ENCODE results near the gene ZGLP1. TPM values are rescaled to one million over a fixed set of nuclear protein-coding genes. Genes with fewer than 3 reads are reported as not detected.

The ZGLP1 gene
- polyA plus RNA-seq, 1 donor (not counting 4 experiments of a cell fraction or from before 2014, with no cell fraction given), result 0.43 TPM

GRCh38 chr19:10328558-10329429 lies 19.2 kb upstream of the ZGLP1 start:
- H3K9me3 ChIP-seq (ENCODE audit: control insufficient read depth, low read depth, low read length), result no peaks in the 10 kb centered on the region
- dilution Hi-C loops (cut with MboI; ENCODE audit: extremely low pct_ligation_motif_present, low sequenced_read_pairs), result no loop called here
- no peaks in the 10 kb centered on the region for H3K9me1 ChIP-seq (ENCODE audit: control insufficient read depth, extremely low read depth, insufficient read depth, low read length)
- FAIRE-seq (no peak), DNase-seq (ENCODE audit: low read depth, low spot score) (no peak)
- H3K27me3 ChIP-seq (ENCODE audit: control insufficient read depth, extremely low read depth, insufficient read depth, low read length), result no peaks in the 10 kb centered on the region
- no peak overlapping the region for H3K27ac ChIP-seq (ENCODE audit: control insufficient read depth, insufficient read depth, low read length)
- peaks cover 36% of the 10 kb centered on the region for H3K79me2 ChIP-seq (ENCODE audit: control insufficient read depth, insufficient read depth, low read length)
- H2AFZ ChIP-seq (ENCODE audit: control insufficient read depth, low read length), result no peak overlapping the region
- peaks cover 23 to 32% of the 10 kb centered on the region in 2 experiments for H3K36me3 ChIP-seq (ENCODE audit: control insufficient read depth in 2 of 2, extremely low read depth in 1 of 2, insufficient read depth in 2 of 2, low read length in 2 of 2)
- peaks cover 10% of the 10 kb centered on the region for H3K4me1 ChIP-seq (ENCODE audit: control insufficient read depth, extremely low read depth, insufficient read depth, low read length)
- TF ChIP-seq CTCF (optimal IDR thresholded peaks at IDR 0.05 in 1 of 3, IDR thresholded peaks at IDR 0.05 in 1 of 3, conservative IDR thresholded peaks at IDR 0.05 in 1 of 3; ENCODE audit: extremely low read depth in 1 of 3, insufficient read depth in 2 of 3, low read length in 3 of 3) (no peak), EZH2 (IDR thresholded peaks at IDR 0.05; ENCODE audit: low read length) (no peak)
- no peak overlapping the region for H3K9ac ChIP-seq (ENCODE audit: control insufficient read depth, extremely low read depth, insufficient read depth, low read length)
- H3K4me3 ChIP-seq (ENCODE audit: control insufficient read depth in 2 of 3, extremely low read depth in 1 of 3, insufficient read depth in 2 of 3, low read depth in 1 of 3, low read length in 3 of 3), result no peak overlapping the region
- H3K4me2 ChIP-seq (ENCODE audit: control insufficient read depth, extremely low read depth, insufficient read depth, low read depth, low read length), result no peak overlapping the region
- no peaks in the 10 kb centered on the region for H4K20me1 ChIP-seq (ENCODE audit: control insufficient read depth, extremely low read depth, insufficient read depth, low read length)

- Histone ChIP-seq H3K9ac (ENCODE audit: control insufficient read depth, extremely low read depth, insufficient read depth, low read length) (no peak overlapping the region), H3K9me1 (ENCODE audit: control insufficient read depth, extremely low read depth, insufficient read depth, low read length) (no peaks in the 10 kb centered on the region), H3K79me2 (ENCODE audit: control insufficient read depth, insufficient read depth, low read length) (peaks cover 33% of the 10 kb centered on the region), H3K27ac (ENCODE audit: control insufficient read depth, insufficient read depth, low read length) (no peak overlapping the region), H3K36me3 (ENCODE audit: control insufficient read depth in 2 of 2, extremely low read depth in 1 of 2, insufficient read depth in 2 of 2, low read length in 2 of 2) (peaks cover 23 to 36% of the 10 kb centered on the region in 2 experiments), H3K4me2 (ENCODE audit: control insufficient read depth, extremely low read depth, insufficient read depth, low read depth, low read length) (no peak overlapping the region), H3K4me1 (ENCODE audit: control insufficient read depth, extremely low read depth, insufficient read depth, low read length) (peaks cover 8% of the 10 kb centered on the region), H3K27me3 (ENCODE audit: control insufficient read depth, extremely low read depth, insufficient read depth, low read length) (no peaks in the 10 kb centered on the region), H2AFZ (ENCODE audit: control insufficient read depth, low read length) (no peak overlapping the region), H3K9me3 (ENCODE audit: control insufficient read depth, low read depth, low read length) (no peaks in the 10 kb centered on the region), H3K4me3 (ENCODE audit: control insufficient read depth in 2 of 3, extremely low read depth in 1 of 3, insufficient read depth in 2 of 3, low read depth in 1 of 3, low read length in 3 of 3) (no peak overlapping the region), H4K20me1 (ENCODE audit: control insufficient read depth, extremely low read depth, insufficient read depth, low read length) (no peaks in the 10 kb centered on the region)
- no peak for DNase-seq (ENCODE audit: low read depth, low spot score)
- dilution Hi-C loops (cut with MboI; ENCODE audit: extremely low pct_ligation_motif_present, low sequenced_read_pairs), result no loop called here
- TF ChIP-seq EZH2 (IDR thresholded peaks at IDR 0.05; ENCODE audit: low read length), result no peak
- TF ChIP-seq CTCF (optimal IDR thresholded peaks at IDR 0.05 in 1 of 3, IDR thresholded peaks at IDR 0.05 in 1 of 3, conservative IDR thresholded peaks at IDR 0.05 in 1 of 3; ENCODE audit: extremely low read depth in 1 of 3, insufficient read depth in 2 of 3, low read length in 3 of 3), result no peak
- FAIRE-seq, result no peak
Measured at GRCh38 chr19:10327793-10328192, 18.2 kb upstream of the ZGLP1 start.
